ENCODE results near the gene CPEB4.

CPEB4 gene

GRCh38 chr5:173916233-173916632 is 28.1 kb downstream of the CPEB4 start:
- DNase-seq = no peak

GRCh38 chr5:173917788-173918786 is 29.9 kb downstream of the CPEB4 start:
- peak; percentile 87 for DNase-seq

- DNase-seq = no peak
These were observed 31.3 kb downstream of the CPEB4 start for GRCh38 chr5:173919443-173919842.

- no peak for DNase-seq
These were observed 32.0 kb downstream of the CPEB4 start for GRCh38 chr5:173920024-173920753.

GRCh38 chr5:173920866-173921555 is 32.9 kb downstream of the CPEB4 start:
- DNase-seq = no peak

- DNase-seq = no peak
These were observed 34.4 kb downstream of the CPEB4 start for GRCh38 chr5:173922527-173922926.

GRCh38 chr5:173923218-173924095 is 35.3 kb downstream of the CPEB4 start:
- no peak for DNase-seq

- no peak for DNase-seq
These were observed 36.8 kb downstream of the CPEB4 start for GRCh38 chr5:173924899-173925298.

- DNase-seq = peak; percentile 57
These were observed 37.4 kb downstream of the CPEB4 start for GRCh38 chr5:173925449-173926071.

- no peak for DNase-seq
These were observed 38.2 kb downstream of the CPEB4 start for GRCh38 chr5:173926359-173926758.

- DNase-seq = no peak
These were observed 40.9 kb downstream of the CPEB4 start for GRCh38 chr5:173928871-173929574.

- no peak for DNase-seq
These were observed 44.6 kb downstream of the CPEB4 start for GRCh38 chr5:173932695-173933139.

- DNase-seq = no peak
These were observed 45.8 kb downstream of the CPEB4 start for GRCh38 chr5:173933901-173934300.

- no peak for DNase-seq
These were observed 47.2 kb downstream of the CPEB4 start for GRCh38 chr5:173935396-173935795.

GRCh38 chr5:173940269-173940668 is 52.1 kb downstream of the CPEB4 start:
- DNase-seq = no peak

GRCh38 chr5:173941102-173941501 is 53.0 kb downstream of the CPEB4 start:
- DNase-seq = no peak

GRCh38 chr5:173941758-173942401 is 53.7 kb downstream of the CPEB4 start:
- DNase-seq = no peak

- no peak for DNase-seq
These were observed 56.4 kb downstream of the CPEB4 start for GRCh38 chr5:173944511-173944910.

- DNase-seq = no peak
These were observed 57.0 kb downstream of the CPEB4 start for GRCh38 chr5:173945160-173945559.

- no peak for DNase-seq
These were observed 58.2 kb downstream of the CPEB4 start for GRCh38 chr5:173946323-173946722.
